Stimulated activated CD4-positive, alpha-beta T cell treated with anti-CD3 and anti-CD28 coated beads, Interleukin-4, amount 100 ng/mL, for 24 hours (primary cell): ENCODE measurements around the gene GPRASP2.
A peak's percentile ranks its signal among the peaks of the same experiment; 100 is the strongest.
"Not testable (repeated sequence)": the region's sequence is repeated elsewhere in the genome, so short reads cannot be mapped to it uniquely, and the experiment has no call there.

Experiments used
- DNase-seq: peaks from one replicate; pipeline ENCODE4 v3.0.0-alpha.2; 2020

The GPRASP2 gene

GRCh38 chrX:102712216-102712966 lies at the start of gene GPRASP2:
TSS of gene GPRASP2 (plus strand) at chrX:102712448. CDS start at chrX:102714870, 2,422 bp downstream.
- peak; percentile 3 for DNase-seq

GRCh38 chrX:102663820-102664219 lies 48.4 kb upstream of the GPRASP2 start:
- DNase-seq, result not testable (repeated sequence)

- DNase-seq, result not testable (repeated sequence)
Observed at GRCh38 chrX:102667034-102667433, 45.2 kb upstream of the GPRASP2 start.

- no peak for DNase-seq
Observed at GRCh38 chrX:102669526-102669925, 42.7 kb upstream of the GPRASP2 start.

- DNase-seq, result no peak
Observed at GRCh38 chrX:102672856-102673255, 39.4 kb upstream of the GPRASP2 start.

GRCh38 chrX:102677479-102677878 lies 34.8 kb upstream of the GPRASP2 start:
- DNase-seq, result not testable (repeated sequence)

- no peak for DNase-seq
Observed at GRCh38 chrX:102684772-102685520, 27.3 kb upstream of the GPRASP2 start.

GRCh38 chrX:102694749-102695148 lies 17.5 kb upstream of the GPRASP2 start:
- no peak for DNase-seq

- no peak for DNase-seq
Observed at GRCh38 chrX:102696306-102696705, 15.9 kb upstream of the GPRASP2 start.

- DNase-seq, result no peak
Observed at GRCh38 chrX:102697494-102697893, 14.8 kb upstream of the GPRASP2 start.

- no peak for DNase-seq
Observed at GRCh38 chrX:102708900-102709299, 3.3 kb upstream of the GPRASP2 start.

GRCh38 chrX:102711872-102712215 lies 404 bp upstream of the GPRASP2 start:
- no peak for DNase-seq

GRCh38 chrX:102712981-102713625 lies 855 bp downstream of the GPRASP2 start:
- DNase-seq, result peak; percentile 4

- no peak for DNase-seq
Observed at GRCh38 chrX:102714994-102715393, 2.7 kb downstream of the GPRASP2 start.

- no peak for DNase-seq
Observed at GRCh38 chrX:102715967-102716366, 3.7 kb downstream of the GPRASP2 start.

- DNase-seq, result peak; percentile 80
Observed at GRCh38 chrX:102720237-102721168, 8.3 kb downstream of the GPRASP2 start, which contains the start of gene GPRASP3. TSS of gene GPRASP3 (plus strand) at chrX:102720743. CDS start at chrX:102748996, 28,253 bp downstream.

- DNase-seq, result not testable (repeated sequence)
Observed at GRCh38 chrX:102721169-102721506, 8.9 kb downstream of the GPRASP2 start.

GRCh38 chrX:102723456-102723855 lies 11.2 kb downstream of the GPRASP2 start:
- no peak for DNase-seq

- no peak for DNase-seq
Observed at GRCh38 chrX:102727761-102728160, 15.5 kb downstream of the GPRASP2 start.

- no peak for DNase-seq
Observed at GRCh38 chrX:102728646-102729045, 16.4 kb downstream of the GPRASP2 start.

- DNase-seq, result no peak
Observed at GRCh38 chrX:102739657-102740056, 27.4 kb downstream of the GPRASP2 start.

GRCh38 chrX:102744307-102744706 lies 32.1 kb downstream of the GPRASP2 start:
- DNase-seq, result no peak

GRCh38 chrX:102745513-102745856 lies 33.2 kb downstream of the GPRASP2 start:
- no peak for DNase-seq
